Fibroblast of lung (primary cell): ENCODE results near the gene ITGB4.
A peak's percentile ranks its signal among the peaks of the same experiment; 100 is the strongest.

Experiments used
- CTCF ChIP-seq, 2 donors: IDR thresholded peaks in 1 of 2; conservative IDR thresholded peaks in 1 of 2; 1 replicate in 1 of 2; 2 replicates in 1 of 2; pipeline ENCODE4 v1.5.1; 2011 to 2012; ENCODE audit warnings: low read length in 2 of 2, control low read depth in 1 of 2, inconsistent platforms in 1 of 2, low read depth in 1 of 2, mild to moderate bottlenecking in 1 of 2
- EZH2 ChIP-seq: IDR thresholded peaks from 2 replicates; pipeline ENCODE4 v1.5.1; 2012; ENCODE audit warnings: low read length, control low read depth, mild to moderate bottlenecking; ENCODE audit errors: missing control alignments

DNA sequence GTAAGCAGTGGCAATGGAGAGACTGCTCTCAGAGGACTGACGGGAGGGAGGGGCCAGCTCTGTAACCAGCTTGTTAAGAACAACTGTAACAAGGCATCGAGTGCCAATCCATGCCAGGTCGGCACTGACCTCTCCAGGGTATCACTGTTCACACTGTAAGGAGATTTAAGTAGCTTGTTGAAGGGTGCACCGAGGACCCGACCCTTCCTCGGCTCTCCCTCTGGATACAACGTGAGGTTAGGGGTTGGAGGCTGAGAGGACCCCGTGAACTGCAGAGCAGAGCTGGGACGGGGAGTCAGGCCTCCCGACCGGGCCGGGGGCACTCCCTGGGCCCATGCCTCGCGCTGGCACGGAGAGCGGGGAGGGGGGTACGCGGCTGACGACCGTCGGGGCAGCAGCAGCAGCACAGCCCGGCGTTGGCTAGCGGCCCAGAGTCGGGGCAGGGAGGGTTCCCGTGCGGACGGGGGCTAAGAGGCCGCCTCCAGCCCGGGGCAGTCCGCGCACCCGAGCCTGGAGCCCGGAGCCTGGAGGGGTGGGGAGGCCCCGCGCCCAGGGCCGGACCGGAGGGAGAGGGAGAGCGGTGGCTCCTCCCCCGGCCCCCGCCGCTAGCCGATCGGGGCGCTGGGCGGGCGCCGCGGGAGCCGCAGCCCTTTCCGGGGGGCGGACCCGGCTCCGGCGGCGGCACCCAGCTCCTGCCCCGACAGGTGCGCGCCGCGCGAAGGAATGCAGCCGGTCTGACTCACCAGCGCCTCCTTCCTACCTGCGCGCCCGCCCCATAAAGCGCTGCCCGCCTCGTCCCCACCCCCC, at the start of gene ITGB4:
- no peak for TF ChIP-seq CTCF (conservative IDR thresholded peaks at IDR 0.05 in 1 of 2, IDR thresholded peaks at IDR 0.05 in 1 of 2; ENCODE audit: low read depth in 1 of 2, low read length in 2 of 2)
- TF ChIP-seq EZH2, result peak; percentile 99
